Transverse colon (tissue), 4 donors: Measurements from ENCODE around the gene FER1L5. TPM values are rescaled to one million over a fixed set of nuclear protein-coding genes. Genes with fewer than 3 reads are reported as not detected.
A peak's percentile ranks its signal among the peaks of the same experiment; 100 is the strongest.

ENCODE experiments used
- DNase-seq: peaks from one replicate; pipeline ENCODE4 v3.0.0-alpha.2; 2019
- H3K27ac ChIP-seq, 4 donors: fragments of 200-600 bp; sonication (generic); 2 replicates each; pipeline ENCODE4 v1.5.1; 2016 to 2018; ENCODE audit warnings: inconsistent platforms in 4 of 4
- H3K27me3 ChIP-seq: fragments of 200-600 bp; sonication (generic); 2 replicates; pipeline ENCODE4 v1.5.1; 2017; ENCODE audit warnings: inconsistent platforms
- H3K36me3 ChIP-seq, 4 donors: fragments of 200-600 bp; sonication (generic); 2 replicates each; pipeline ENCODE4 v1.5.1; 2017 to 2019; ENCODE audit warnings: inconsistent platforms in 4 of 4
- H3K4me1 ChIP-seq, 4 donors: fragments of 200-600 bp; sonication (generic); 2 replicates each; pipeline ENCODE4 v1.5.1; 2017 to 2020; ENCODE audit warnings: inconsistent platforms in 4 of 4
- H3K4me3 ChIP-seq, 4 donors: fragments of 200-600 bp; sonication (generic); 1 replicate in 1 of 4; 2 replicates in 3 of 4; pipeline versions ENCODE4 v1.5.1 to v1.6.1; 2017 to 2019; ENCODE audit warnings: inconsistent platforms in 4 of 4
- H3K9me3 ChIP-seq, 2 donors: fragments of 200-600 bp; sonication (generic); 2 replicates each; pipeline ENCODE4 v1.5.1; 2017 to 2019; ENCODE audit warnings: inconsistent platforms in 2 of 2
- EP300 ChIP-seq: sonication (generic); formaldehyde crosslinking; IDR thresholded peaks from one replicate; pipeline ENCODE4 v1.6.1; 2017; ENCODE audit warnings: antibody characterized with exemption, low read depth
- POLR2A ChIP-seq: fragments of 450-650 bp; IDR thresholded peaks from one replicate; pipeline ENCODE4 v1.6.1; 2016; ENCODE audit warnings: antibody characterized with exemption, mild to moderate bottlenecking, moderate library complexity
- POLR2AphosphoS5 ChIP-seq, 3 donors: sonication (generic); formaldehyde crosslinking; IDR thresholded peaks; one replicate each; pipeline ENCODE4 v1.6.1; 2016; ENCODE audit warnings: antibody characterized with exemption in 3 of 3
- WGBS, 2 donors: methylation state at CpG; one replicate each; pipeline ENCODE4 v1.1.5; 2018; ENCODE audit warnings: low coverage in 1 of 2; 5-methylcytosine and 5-hydroxymethylcytosine counted together
- in situ Hi-C, 4 donors: fragments of 200-750 bp; cut with MboI; loops; one replicate each; pipeline versions ENCODE4 v1.15.0 to v1.15.1; 2017; ENCODE audit warnings: low sequenced_read_pairs in 3 of 4, low pct_ligation_motif_present in 1 of 4, low pct_unique_long_range_greater_than_20kb in 1 of 4
- intact Hi-C: fragments of 100-400 bp; cut with DNase I; formaldehyde crosslinking; loops from one replicate; pipeline ENCODE4 v1.15.1; 2023; ENCODE audit warnings: low total_unique reads
- total RNA-seq, 4 donors: library from RNA; depleted of rRNA; stranded (reverse); fragments of >200 nt; gene quantifications; one replicate each; pipeline ENCODE4 v1.1.0, GENCODE V29; 2016
- TF ChIP-seq, protein P1 (sequence below), 5 experiments: fragments of 200-600 bp in 3 of 5; fragments of 450-650 bp in 2 of 5; sonication (generic) in 3 of 5; IDR thresholded peaks; 1 replicate in 2 of 5; 2 replicates in 3 of 5; pipeline ENCODE4 v1.5.1; 2016 to 2017; ENCODE audit warnings: antibody characterized with exemption in 5 of 5, inconsistent platforms in 3 of 5, mild to moderate bottlenecking in 2 of 5, moderate library complexity in 1 of 5

The FER1L5 gene
- total RNA-seq, 4 donors from 2014 or later: not detected

DNA sequence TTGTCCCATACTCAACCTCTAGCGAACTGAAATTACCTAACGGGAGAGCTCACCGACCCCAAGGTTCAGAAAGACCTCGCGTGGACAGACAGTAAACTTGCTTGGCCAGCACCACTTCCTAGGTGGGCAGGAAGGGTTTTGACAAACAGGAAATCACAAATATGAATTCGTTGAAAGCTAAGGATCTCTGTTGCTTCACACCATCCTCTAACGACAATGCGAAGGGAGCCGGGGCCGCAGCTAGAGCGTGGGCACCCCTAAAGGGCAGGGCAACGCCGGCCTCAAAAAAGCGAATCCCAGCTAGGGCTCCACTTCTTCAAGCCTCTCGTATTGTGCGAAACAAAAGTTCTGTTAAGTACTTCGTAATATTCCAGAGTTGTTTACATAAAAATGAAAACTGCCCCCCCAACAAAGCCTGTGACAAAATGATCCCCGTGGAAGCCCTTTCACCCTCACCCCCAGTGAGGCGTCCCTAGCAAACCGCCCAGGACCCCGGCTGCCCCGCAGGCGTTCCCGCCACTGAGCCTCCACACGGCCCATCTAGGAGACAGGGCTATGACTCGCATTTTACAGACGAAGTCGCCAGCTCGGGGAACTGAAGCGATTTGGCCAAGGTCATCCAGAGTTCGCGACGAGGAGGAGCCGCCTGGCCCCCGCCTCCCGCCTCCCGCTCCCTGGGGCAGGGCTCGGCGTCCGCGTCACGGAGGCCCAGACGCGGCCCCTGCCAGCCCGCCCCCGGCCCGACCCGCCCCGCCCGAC, 5.0 kb upstream of the FER1L5 start:
- Histone ChIP-seq H3K9me3 (no peaks in the 10 kb centered on the region), H3K36me3 (no peaks in the 10 kb centered on the region), H3K27me3 (no peaks in the 10 kb centered on the region), H3K4me1 (peaks cover 8 to 37% (median 21%) of the 10 kb centered on the region in 4 donors), H3K27ac (peak overlapping the region; percentile 89 to 96 (median 94)), H3K4me3 (peak overlapping the region; percentile 36 to 74 (median 62))
- intact Hi-C loops (loop anchor here (10.0 kb wide), 1 partner anchor 127 kb away; the partner anchor contains the start of gene CNNM4), in situ Hi-C loops (no loop called here)
- TF ChIP-seq POLR2AphosphoS5 (IDR thresholded peaks at IDR 0.05): no peak
- no peak for TF ChIP-seq POLR2A
- TF ChIP-seq, protein P1, sequence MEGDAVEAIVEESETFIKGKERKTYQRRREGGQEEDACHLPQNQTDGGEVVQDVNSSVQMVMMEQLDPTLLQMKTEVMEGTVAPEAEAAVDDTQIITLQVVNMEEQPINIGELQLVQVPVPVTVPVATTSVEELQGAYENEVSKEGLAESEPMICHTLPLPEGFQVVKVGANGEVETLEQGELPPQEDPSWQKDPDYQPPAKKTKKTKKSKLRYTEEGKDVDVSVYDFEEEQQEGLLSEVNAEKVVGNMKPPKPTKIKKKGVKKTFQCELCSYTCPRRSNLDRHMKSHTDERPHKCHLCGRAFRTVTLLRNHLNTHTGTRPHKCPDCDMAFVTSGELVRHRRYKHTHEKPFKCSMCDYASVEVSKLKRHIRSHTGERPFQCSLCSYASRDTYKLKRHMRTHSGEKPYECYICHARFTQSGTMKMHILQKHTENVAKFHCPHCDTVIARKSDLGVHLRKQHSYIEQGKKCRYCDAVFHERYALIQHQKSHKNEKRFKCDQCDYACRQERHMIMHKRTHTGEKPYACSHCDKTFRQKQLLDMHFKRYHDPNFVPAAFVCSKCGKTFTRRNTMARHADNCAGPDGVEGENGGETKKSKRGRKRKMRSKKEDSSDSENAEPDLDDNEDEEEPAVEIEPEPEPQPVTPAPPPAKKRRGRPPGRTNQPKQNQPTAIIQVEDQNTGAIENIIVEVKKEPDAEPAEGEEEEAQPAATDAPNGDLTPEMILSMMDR (IDR thresholded peaks at IDR 0.05): no peak
- no peak for TF ChIP-seq EP300
- WGBS, 2 donors: 0% methylated on average over 8 to 34 of the region's 50 CpGs
- DNase-seq: peak; percentile 89

DNA sequence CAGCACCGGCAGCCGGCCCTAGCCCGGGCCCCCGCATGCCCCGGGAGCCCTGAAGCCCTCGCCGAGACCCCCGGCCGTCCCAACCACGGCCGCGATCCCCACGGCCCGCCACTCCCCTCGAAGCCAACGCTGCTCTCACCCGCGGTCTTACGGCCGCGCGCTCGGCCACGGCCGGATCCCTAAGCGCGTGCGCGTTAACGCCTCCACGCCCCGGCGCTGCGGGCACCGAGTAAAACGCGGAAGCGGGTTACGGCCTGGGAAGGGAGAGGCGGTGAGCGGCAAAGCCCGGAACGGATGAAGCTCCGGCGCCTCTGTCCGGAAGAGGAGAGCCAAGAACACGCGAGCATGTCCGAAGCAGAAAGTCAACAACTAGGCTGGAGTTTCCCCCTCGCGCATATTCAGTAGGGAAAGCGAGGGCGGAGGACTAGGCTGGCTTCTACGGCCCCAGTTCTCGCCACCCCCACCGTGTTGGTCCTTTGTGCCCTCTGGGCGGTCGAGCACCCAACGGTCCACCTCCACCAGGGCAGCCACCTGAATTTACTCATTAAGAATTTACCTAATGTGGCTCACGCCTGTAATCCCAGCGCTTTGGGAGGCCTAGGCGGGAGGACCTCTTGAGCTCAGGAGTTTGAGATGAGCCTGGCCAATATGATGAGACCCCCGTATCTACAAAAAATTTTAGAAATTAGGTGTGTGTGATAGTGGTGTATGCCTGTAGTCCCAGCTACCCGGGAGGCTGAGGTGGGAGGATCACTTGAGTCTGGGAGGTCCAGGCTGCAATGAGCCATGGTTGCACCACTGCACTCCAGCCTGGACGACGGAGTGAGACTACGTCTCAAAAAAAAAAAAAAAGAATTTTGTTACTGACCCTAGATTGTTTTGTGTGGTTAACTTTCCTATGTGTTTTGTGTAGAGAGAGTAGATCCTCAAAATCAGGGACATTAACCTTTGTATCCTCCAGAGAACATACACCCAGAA, 4.1 kb upstream of the FER1L5 start, which contains the start of gene KANSL3:
Gene KANSL3, minus strand, starts transcription at position 169 of the 978 bp plus-strand sequence. CDS start 1,177 bp downstream, outside the sequence.
- H3K27me3 ChIP-seq: no peaks in the 10 kb centered on the region
- intact Hi-C loops (loop anchor here (10.0 kb wide), 1 partner anchor 126 kb away; the partner anchor contains the start of gene CNNM4), in situ Hi-C loops (no loop called here)
- H3K9me3 ChIP-seq: no peaks in the 10 kb centered on the region
- H3K4me3 ChIP-seq: peak within 1 kb of the TSS; percentile 36 to 74 (median 62)
- H3K4me1 ChIP-seq: peaks cover 8 to 37% (median 21%) of the 10 kb centered on the region in 4 donors
- WGBS, 2 donors: 10 to 27% methylated on average over 13 to 53 of the region's 67 CpGs
- H3K36me3 ChIP-seq: no peaks in the 10 kb centered on the region
- peak; percentile 92 for DNase-seq
- TF ChIP-seq EP300 (no peak), POLR2A (peak; percentile 93), POLR2AphosphoS5 (IDR thresholded peaks at IDR 0.05) (peak; percentile 98 to 99 (median 98))
- TF ChIP-seq, protein P1 (IDR thresholded peaks at IDR 0.05): peak in 2 of 5 experiments; percentile 12 to 17
- peak within 1 kb of the TSS; percentile 89 to 96 (median 94) for H3K27ac ChIP-seq

DNA sequence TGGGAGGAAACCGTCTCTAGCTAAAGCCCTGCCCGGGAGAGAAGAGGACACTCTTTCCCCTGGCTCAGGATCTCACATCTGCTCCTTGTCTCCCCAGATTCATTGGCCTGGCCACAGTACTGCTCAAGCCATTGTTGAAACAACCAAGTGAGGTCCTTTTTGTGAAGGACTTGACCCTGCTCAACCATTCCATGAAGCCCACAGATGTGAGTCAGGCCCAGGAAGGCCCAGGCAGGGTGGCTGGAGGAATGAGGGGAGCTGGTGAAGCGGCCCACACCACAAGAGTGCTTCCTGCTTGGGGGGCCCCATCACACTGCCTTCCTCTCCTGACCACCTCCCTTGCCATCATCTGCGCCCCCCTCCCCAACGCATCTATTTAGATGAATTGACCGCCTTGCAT, 5.1 kb downstream of the FER1L5 start:
- 97% methylated on average over 6 of the region's 6 CpGs; no CpG with 5 or more reads in 1 of the 2 donors for WGBS, 2 donors
- Histone ChIP-seq H3K4me3 (no peak overlapping the region), H3K27ac (no peak overlapping the region), H3K4me1 (no peaks in the 10 kb centered on the region), H3K27me3 (no peaks in the 10 kb centered on the region), H3K9me3 (no peaks in the 10 kb centered on the region), H3K36me3 (no peaks in the 10 kb centered on the region)
- TF ChIP-seq POLR2AphosphoS5 (IDR thresholded peaks at IDR 0.05) (no peak), EP300 (no peak), POLR2A (no peak)
- TF ChIP-seq, protein P1 (IDR thresholded peaks at IDR 0.05): no peak
- intact Hi-C loops: no loop called here
- DNase-seq: no peak
- in situ Hi-C loops: no loop called here
